Activated CD4-positive, alpha-beta T cell treated with anti-CD3 and anti-CD28 coated beads, Interleukin-2, amount 10 ng/mL, durations not matched to agents 24 days and 14 days (primary cell): ENCODE measurements around the gene DNAI4. TPM values are rescaled to one million over a fixed set of nuclear protein-coding genes. Genes with fewer than 3 reads are reported as not detected.
"Not testable (repeated sequence)": the region's sequence is repeated elsewhere in the genome, so short reads cannot be mapped to it uniquely, and the experiment has no call there.

Experiments used
- DNase-seq: peaks from one replicate; pipeline ENCODE4 v3.0.0; 2022
- H3K27ac Mint-ChIP-seq: one replicate; pipeline ENCODE4 v1.8.0; 2022; ENCODE audit warnings: mild to moderate bottlenecking, mixed read lengths
- H3K27me3 Mint-ChIP-seq: one replicate; pipeline ENCODE4 v1.8.0; 2022; ENCODE audit warnings: mixed read lengths
- H3K36me3 Mint-ChIP-seq: one replicate; pipeline ENCODE4 v1.8.0; 2022; ENCODE audit warnings: low read depth, mild to moderate bottlenecking, mixed read lengths
- H3K4me1 Mint-ChIP-seq: one replicate; pipeline ENCODE4 v1.8.0; 2021; ENCODE audit warnings: mixed read lengths
- H3K4me3 Mint-ChIP-seq: one replicate; pipeline ENCODE4 v1.8.0; 2022; ENCODE audit warnings: mild to moderate bottlenecking, moderate library complexity, mixed read lengths
- H3K9me3 Mint-ChIP-seq: one replicate; pipeline ENCODE4 v1.8.0; 2021; ENCODE audit warnings: mixed read lengths
- intact Hi-C: fragments of 100-400 bp; cut with micrococcal nuclease; formaldehyde crosslinking; loops from one replicate; pipeline ENCODE4 v1.15.1; 2023
- total RNA-seq: library from RNA; stranded (reverse); gene quantifications from 2 replicates; pipeline ENCODE4 v1.2.3, GENCODE V29; 2022

Gene DNAI4
- total RNA-seq, 1 donor from 2014 or later = 0.26 TPM

DNA sequence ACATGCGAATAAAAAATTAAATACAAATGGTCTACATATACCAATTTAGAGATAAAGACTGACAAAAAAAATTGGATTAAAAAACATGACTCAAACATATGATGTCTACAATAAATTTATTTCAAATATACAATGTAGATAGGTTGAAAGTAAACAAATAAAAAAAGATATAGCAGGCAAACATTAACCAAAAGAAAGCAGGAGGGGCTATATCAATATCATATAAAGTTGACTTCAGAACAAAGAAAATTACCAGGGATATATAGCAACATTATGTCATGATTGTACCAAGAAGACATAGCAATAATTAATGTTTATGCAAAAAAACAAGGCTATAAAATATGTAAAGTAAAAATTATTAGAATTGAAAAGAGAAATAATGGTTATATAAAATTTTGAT lies 73.7 kb downstream of the DNAI4 start:
- Mint-ChIP-seq H3K36me3 (no peaks in the 10 kb centered on the region), H3K4me3 (no peak overlapping the region), H3K27me3 (no peaks in the 10 kb centered on the region), H3K27ac (no peak overlapping the region), H3K9me3 (peaks cover 8% of the 10 kb centered on the region), H3K4me1 (no peaks in the 10 kb centered on the region)
- DNase-seq = no peak
- intact Hi-C loops = no loop called here

GRCh38 chr1:66848193-66848592 lies 76.5 kb downstream of the DNAI4 start:
- no peak overlapping the region for H3K27ac Mint-ChIP-seq
- intact Hi-C loops = no loop called here
- H3K27me3 Mint-ChIP-seq = peaks cover 2% of the 10 kb centered on the region
- H3K4me3 Mint-ChIP-seq = no peak overlapping the region
- no peak for DNase-seq
- peaks cover 8% of the 10 kb centered on the region for H3K9me3 Mint-ChIP-seq
- no peaks in the 10 kb centered on the region for H3K4me1 Mint-ChIP-seq
- no peaks in the 10 kb centered on the region for H3K36me3 Mint-ChIP-seq

- no peak overlapping the region for H3K4me3 Mint-ChIP-seq
- peak overlapping the region; percentile 61 for H3K27ac Mint-ChIP-seq
- H3K4me1 Mint-ChIP-seq = peaks cover 8% of the 10 kb centered on the region
- peaks cover 6% of the 10 kb centered on the region for H3K36me3 Mint-ChIP-seq
- peak; percentile 58 for DNase-seq
- intact Hi-C loops = no loop called here
- peaks cover 3% of the 10 kb centered on the region for H3K27me3 Mint-ChIP-seq
- H3K9me3 Mint-ChIP-seq = peaks cover 10% of the 10 kb centered on the region
Measured at GRCh38 chr1:66840929-66841328, 83.7 kb downstream of the DNAI4 start.

DNA sequence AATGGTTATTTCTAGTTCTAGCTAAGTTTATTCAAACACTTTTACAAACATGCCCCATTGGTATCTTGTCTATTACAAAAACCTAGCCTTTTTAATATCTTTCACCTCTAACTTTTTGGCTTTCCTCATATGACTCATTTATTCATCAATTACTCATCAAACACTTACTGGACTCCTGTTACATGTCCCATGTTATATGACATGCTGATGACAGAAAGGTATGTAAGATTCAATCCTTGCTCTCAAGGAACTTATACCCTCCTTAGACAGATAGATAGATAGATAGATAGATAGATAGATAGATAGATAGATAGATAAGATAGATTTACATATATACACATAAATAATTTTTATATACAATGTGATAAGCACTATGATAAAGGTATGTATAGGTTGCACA lies 89.7 kb downstream of the DNAI4 start:
- H3K4me3 Mint-ChIP-seq = no peak overlapping the region
- H3K4me1 Mint-ChIP-seq = no peaks in the 10 kb centered on the region
- H3K36me3 Mint-ChIP-seq = no peaks in the 10 kb centered on the region
- no peak overlapping the region for H3K27ac Mint-ChIP-seq
- intact Hi-C loops = no loop called here
- H3K9me3 Mint-ChIP-seq = no peaks in the 10 kb centered on the region
- DNase-seq = no peak
- peaks cover 10% of the 10 kb centered on the region for H3K27me3 Mint-ChIP-seq

DNA sequence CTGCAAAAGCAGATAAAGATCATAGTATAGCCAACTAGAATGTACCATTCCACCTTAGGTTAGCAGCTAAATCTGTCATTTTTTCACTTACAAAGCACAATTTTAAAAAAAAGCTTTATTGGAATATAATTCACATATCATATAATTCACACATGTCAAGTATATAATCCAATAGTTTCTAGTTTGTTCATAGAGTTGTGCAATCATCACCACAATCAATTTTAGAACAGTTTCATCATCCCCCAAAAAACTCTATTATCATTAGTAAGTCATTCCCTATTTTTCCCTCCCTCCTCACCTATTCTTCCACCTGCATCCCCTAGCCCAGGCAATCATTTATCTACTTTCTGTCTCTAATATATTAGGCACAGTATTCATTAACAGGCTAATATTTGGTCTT lies 91.5 kb downstream of the DNAI4 start:
- Mint-ChIP-seq H3K9me3 (no peaks in the 10 kb centered on the region), H3K4me3 (no peak overlapping the region), H3K27ac (no peak overlapping the region), H3K4me1 (no peaks in the 10 kb centered on the region), H3K27me3 (peaks cover 10% of the 10 kb centered on the region), H3K36me3 (no peaks in the 10 kb centered on the region)
- intact Hi-C loops = no loop called here
- DNase-seq = no peak

- Mint-ChIP-seq H3K4me1 (no peaks in the 10 kb centered on the region), H3K27me3 (peaks cover 10% of the 10 kb centered on the region), H3K4me3 (no peak overlapping the region), H3K9me3 (no peaks in the 10 kb centered on the region), H3K36me3 (no peaks in the 10 kb centered on the region), H3K27ac (no peak overlapping the region)
- intact Hi-C loops = no loop called here
- DNase-seq = no peak
Measured at GRCh38 chr1:66831529-66832239, 93.0 kb downstream of the DNAI4 start.

DNA sequence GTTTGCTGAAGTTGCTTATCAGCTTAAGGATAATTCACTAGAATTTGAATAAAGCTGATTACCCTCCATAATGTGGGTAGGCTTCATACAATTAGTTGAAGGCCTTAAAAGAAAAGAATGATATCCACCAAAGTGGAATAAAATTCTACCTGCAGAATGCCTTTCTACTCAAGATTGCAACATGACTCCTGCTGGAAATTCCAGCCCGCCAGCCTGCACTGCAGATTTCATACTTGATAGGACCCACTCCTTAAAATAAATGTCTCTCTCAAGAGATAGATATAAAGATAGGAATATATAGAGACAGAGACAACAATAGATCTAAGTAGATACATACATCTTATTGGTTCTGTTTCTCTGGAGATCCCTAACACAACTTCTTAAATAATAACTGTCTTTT lies 99.9 kb downstream of the DNAI4 start:
- Mint-ChIP-seq H3K4me1 (no peaks in the 10 kb centered on the region), H3K27me3 (peaks cover 1% of the 10 kb centered on the region), H3K4me3 (no peak overlapping the region)

DNA sequence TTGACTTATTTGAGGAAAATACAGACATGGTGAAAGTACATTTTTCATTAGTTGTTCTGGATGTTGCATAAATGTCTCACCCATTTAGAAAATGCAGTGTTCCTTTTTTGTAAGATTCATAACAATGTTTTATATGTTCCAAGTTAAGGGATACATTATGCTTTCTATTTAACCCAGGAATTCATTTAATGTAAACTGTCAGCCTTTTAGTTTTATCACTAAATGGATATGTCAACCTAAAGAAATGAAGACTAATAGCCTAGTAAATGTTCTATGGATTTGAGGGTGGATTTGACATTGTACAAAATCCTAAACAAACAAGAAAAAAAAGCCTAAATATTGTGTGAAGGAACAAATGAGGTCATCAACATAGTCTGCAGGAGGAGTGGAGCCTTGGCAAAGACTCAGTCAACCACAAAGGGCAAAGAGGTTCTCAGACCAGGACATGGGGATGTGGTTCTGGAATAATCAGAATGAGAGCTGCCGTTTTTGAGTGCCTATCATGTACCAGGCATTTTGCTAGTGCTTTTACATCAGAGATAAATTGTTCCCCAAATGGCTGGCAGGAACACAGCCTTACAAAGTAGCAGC lies 114.8 kb downstream of the DNAI4 start:
- H3K27me3 Mint-ChIP-seq = no peaks in the 10 kb centered on the region
- H3K27ac Mint-ChIP-seq = no peak overlapping the region
- H3K4me1 Mint-ChIP-seq = no peaks in the 10 kb centered on the region
- peaks cover 8% of the 10 kb centered on the region for H3K9me3 Mint-ChIP-seq
- H3K4me3 Mint-ChIP-seq = no peak overlapping the region
- intact Hi-C loops = no loop called here
- no peaks in the 10 kb centered on the region for H3K36me3 Mint-ChIP-seq
- no peak for DNase-seq

More for the DNA sequence above, 99.9 kb downstream of the DNAI4 start:
- no peak for DNase-seq
- Mint-ChIP-seq H3K27ac (no peak overlapping the region), H3K36me3 (no peaks in the 10 kb centered on the region), H3K9me3 (no peaks in the 10 kb centered on the region)
- intact Hi-C loops = no loop called here

- peaks cover 1% of the 10 kb centered on the region for H3K27me3 Mint-ChIP-seq
- peaks cover 8% of the 10 kb centered on the region for H3K9me3 Mint-ChIP-seq
- no peak overlapping the region for H3K27ac Mint-ChIP-seq
- H3K4me3 Mint-ChIP-seq = no peak overlapping the region
- no peak for DNase-seq
- intact Hi-C loops = no loop called here
- no peaks in the 10 kb centered on the region for H3K4me1 Mint-ChIP-seq
- H3K36me3 Mint-ChIP-seq = no peaks in the 10 kb centered on the region
Measured at GRCh38 chr1:66809245-66809644, 115.4 kb downstream of the DNAI4 start.

DNA sequence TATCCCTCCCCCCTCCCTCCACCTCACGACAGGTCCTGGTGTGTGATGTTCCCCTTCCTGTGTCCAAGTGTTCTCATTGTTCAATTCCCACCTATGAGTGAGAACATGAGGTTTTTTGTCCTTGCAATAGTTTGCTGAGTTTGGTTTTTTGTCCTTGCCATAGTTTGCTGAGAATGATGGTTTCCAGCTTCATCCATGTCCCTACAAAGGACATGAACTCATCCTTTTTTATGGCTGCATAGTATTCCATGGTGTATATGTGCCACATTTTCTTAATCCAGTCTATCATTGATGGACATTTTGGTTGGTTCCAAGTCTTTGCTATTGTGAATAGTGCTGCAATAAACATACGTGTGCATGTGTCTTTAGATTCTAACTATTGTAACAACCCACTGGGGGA lies 128.8 kb downstream of the DNAI4 start:
- intact Hi-C loops, H3K4me3 Mint-ChIP-seq, DNase-seq, H3K27ac Mint-ChIP-seq, H3K4me1 Mint-ChIP-seq, H3K9me3 Mint-ChIP-seq, H3K36me3 Mint-ChIP-seq, H3K27me3 Mint-ChIP-seq: not testable (repeated sequence)

DNA sequence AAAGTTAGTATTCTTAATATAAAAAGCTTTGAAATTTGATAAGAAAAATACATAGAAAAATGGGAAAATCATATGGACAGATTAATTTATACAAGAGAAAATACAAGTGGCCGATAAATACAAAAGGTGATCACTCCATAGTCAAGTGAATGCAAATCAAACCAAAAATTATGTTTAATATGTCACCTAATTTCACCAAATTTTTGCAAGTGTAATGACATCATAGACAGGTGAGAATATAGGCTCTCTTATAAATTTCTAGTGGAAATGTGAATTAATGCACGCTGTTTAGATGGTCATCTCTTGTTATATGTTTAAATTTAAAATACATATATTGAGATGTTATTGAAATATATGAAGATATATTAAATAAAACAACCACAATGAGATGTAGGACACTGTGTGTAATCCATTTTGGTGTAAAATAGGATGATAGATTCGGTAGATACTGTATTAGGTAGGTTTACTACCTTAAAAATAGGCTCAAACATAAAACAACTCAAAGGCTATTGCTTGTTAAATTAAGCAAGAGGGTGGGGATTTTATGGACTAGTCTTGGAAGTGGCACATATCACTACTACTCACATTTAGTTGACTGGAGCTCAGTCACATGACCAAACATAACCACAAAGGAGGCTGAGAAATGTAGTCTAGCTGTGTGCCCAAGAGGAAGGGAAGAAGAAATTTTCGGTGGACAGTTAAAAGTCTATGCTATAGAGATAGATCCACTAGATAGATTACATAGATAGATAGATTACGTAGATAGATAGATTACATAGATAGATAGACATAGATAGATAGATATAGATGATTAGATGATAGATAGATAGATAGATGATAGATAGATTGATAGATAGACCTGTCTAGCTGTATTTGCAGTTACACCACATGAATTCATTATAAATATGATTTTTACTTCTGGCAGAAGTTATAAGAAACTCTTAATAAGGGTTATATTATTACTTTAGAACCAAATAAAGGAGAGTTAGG lies 132.7 kb downstream of the DNAI4 start:
- H3K27me3 Mint-ChIP-seq = no peaks in the 10 kb centered on the region
- H3K9me3 Mint-ChIP-seq = peaks cover 4% of the 10 kb centered on the region
- no peak overlapping the region for H3K27ac Mint-ChIP-seq
- peaks cover 14% of the 10 kb centered on the region for H3K4me1 Mint-ChIP-seq
- intact Hi-C loops = no loop called here
- no peaks in the 10 kb centered on the region for H3K36me3 Mint-ChIP-seq
- no peak overlapping the region for H3K4me3 Mint-ChIP-seq
- DNase-seq = no peak

DNA sequence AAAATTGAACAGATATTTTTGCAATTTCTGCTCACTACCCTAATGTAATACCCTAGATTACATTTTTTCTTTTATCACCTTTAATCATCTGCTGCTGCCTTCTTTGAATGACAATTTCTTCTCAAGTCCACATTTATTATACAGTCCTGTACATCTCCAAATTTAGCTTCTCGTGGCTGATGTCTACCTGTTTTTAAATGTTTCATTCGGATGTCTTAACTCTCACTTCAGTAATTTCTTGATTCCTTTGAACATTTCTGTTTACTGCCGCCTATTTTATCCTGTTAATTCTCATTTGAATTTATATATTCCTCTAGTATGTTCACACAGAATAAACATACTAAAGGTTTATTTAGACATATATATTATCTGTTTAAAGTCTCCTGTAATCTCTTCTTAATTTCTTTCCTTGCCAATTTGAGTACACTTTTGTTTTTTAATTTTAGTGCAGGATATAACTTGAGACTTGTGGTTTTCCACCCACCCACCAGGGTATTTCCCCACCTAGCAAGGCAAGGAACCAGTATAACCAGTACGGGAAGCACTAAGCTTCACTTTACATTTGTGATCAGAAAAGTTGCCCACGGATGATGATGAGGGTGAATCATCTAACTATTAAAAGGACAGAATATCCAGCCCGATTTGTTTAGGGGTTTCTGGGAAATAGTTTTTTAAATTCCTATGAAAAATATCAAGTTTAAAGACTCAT lies 136.3 kb downstream of the DNAI4 start:
- Mint-ChIP-seq H3K4me3 (peak overlapping the region; percentile 60), H3K27ac (peak overlapping the region; percentile 63), H3K27me3 (no peaks in the 10 kb centered on the region), H3K9me3 (peaks cover 7% of the 10 kb centered on the region), H3K36me3 (no peaks in the 10 kb centered on the region), H3K4me1 (peaks cover 17% of the 10 kb centered on the region)
- DNase-seq = peak; percentile 76
- intact Hi-C loops = loop anchor here (1.0 to 5.0 kb wide), 2 partner anchors 19 to 139 kb away; no protein-coding TSS in a partner anchor

DNA sequence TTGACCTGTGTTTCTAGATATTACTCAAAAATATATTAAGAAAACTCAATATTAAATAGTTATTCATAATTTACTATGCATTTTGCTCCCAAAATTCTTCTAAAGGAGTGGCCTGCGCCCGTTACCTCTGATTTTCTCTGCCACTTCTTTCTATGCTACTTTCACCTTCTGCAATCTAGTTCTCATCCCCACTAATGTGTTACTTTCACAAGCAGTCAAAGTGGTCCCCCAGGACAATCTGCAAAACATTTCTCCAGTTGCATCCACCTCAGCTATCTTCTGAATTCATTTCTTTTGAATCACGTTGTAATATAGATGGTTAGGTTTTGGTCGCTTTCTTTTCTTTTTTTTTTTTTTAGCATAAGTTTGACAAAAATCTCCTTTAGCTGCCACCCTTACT lies 137.0 kb downstream of the DNAI4 start:
- H3K36me3 Mint-ChIP-seq = no peaks in the 10 kb centered on the region
- no peak for DNase-seq

More for the DNA sequence above, 137.0 kb downstream of the DNAI4 start:
- Mint-ChIP-seq H3K27ac (no peak overlapping the region), H3K9me3 (peaks cover 7% of the 10 kb centered on the region), H3K27me3 (no peaks in the 10 kb centered on the region), H3K4me3 (no peak overlapping the region), H3K4me1 (peaks cover 17% of the 10 kb centered on the region)
- intact Hi-C loops = loop anchor here (1.0 to 5.0 kb wide), 2 partner anchors 18 to 140 kb away; no protein-coding TSS in a partner anchor
